Measurements from ENCODE around the gene PALS1.

DNA sequence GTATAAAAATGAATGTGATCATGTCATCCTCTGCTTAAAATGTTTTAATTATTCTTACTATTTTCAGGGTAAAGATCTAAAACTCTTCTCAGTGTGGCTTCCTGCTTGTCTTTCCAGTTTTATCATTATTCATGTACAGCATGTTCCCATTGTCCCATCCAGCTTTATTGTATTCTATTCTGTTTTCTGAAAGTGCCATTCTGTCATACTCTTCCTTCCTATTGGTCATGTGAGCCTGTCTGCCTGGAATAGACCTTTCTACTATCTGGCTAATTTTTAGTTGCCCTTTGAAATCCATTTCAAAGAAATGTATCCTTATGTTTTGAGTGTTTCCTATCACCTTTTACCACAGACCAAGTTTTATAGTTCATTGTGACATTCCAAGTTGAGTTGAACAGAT lies 34.9 kb downstream of the PALS1 start:
- TF ChIP-seq POLR2A (IDR thresholded peaks at IDR 0.05; ENCODE audit: low read depth, low read length) (no peak), POLR2AphosphoS5 (IDR thresholded peaks at IDR 0.05; ENCODE audit: low read depth, low read length) (no peak), SPI1 (IDR thresholded peaks at IDR 0.05; ENCODE audit: low read depth, low read length) (no peak), PAX5 (IDR thresholded peaks at IDR 0.05; ENCODE audit: insufficient read depth, low read length, severe bottlenecking) (no peak), TAF1 (IDR thresholded peaks at IDR 0.05; ENCODE audit: low read depth, low read length) (no peak)

Measured in GM12891 (cell line).